Neutrophil (primary cell): ENCODE data around the gene DGKG.

Experiments used
- H3K27ac ChIP-seq: fragments of 200-600 bp; sonication (generic); 2 replicates; pipeline ENCODE4 v1.5.1; 2016; ENCODE audit warnings: mild to moderate bottlenecking, moderate library complexity
- H3K27me3 ChIP-seq: fragments of 200-600 bp; sonication (generic); 2 replicates; pipeline ENCODE4 v1.6.0; 2016; ENCODE audit warnings: mild to moderate bottlenecking
- H3K36me3 ChIP-seq: fragments of 200-600 bp; sonication (generic); 2 replicates; pipeline ENCODE4 v1.5.1; 2017
- H3K4me1 ChIP-seq, 2 experiments: fragments of 200-600 bp in 1 of 2; sonication (generic) in 1 of 2; 1 replicate in 1 of 2; 2 replicates in 1 of 2; pipeline versions ENCODE4 v1.5.1 to v1.6.1; 2013 to 2016; ENCODE audit warnings: low read depth in 1 of 2, low read length in 1 of 2, mild to moderate bottlenecking in 1 of 2, moderate library complexity in 1 of 2; ENCODE audit not compliant: control insufficient read depth in 1 of 2, insufficient read depth in 1 of 2
- H3K4me3 ChIP-seq, 2 experiments: fragments of 200-600 bp in 1 of 2; sonication (generic) in 1 of 2; 1 replicate in 1 of 2; 2 replicates in 1 of 2; pipeline ENCODE4 v1.5.1; 2013 to 2016; ENCODE audit warnings: low read depth in 1 of 2, low read length in 1 of 2, mild to moderate bottlenecking in 1 of 2, moderate library complexity in 1 of 2
- H3K9me3 ChIP-seq: fragments of 200-600 bp; sonication (generic); 2 replicates; pipeline ENCODE4 v1.5.1; 2016
- CTCF ChIP-seq: fragments of 200-600 bp; sonication (generic); IDR thresholded peaks from 2 replicates; pipeline ENCODE4 v1.5.1; 2016; ENCODE audit warnings: antibody characterized with exemption

The DGKG gene

GRCh38 chr3:186322761-186323160 is 39.3 kb downstream of the DGKG start:
- peaks cover 34% of the 10 kb centered on the region for H3K36me3 ChIP-seq
- H3K4me3 ChIP-seq: no peak overlapping the region

GRCh38 chr3:186321746-186322145 is 40.3 kb downstream of the DGKG start:
- Histone ChIP-seq H3K9me3 (no peaks in the 10 kb centered on the region), H3K4me1 (no peaks in the 10 kb centered on the region), H3K4me3 (no peak overlapping the region), H3K36me3 (peaks cover 44% of the 10 kb centered on the region), H3K27me3 (no peaks in the 10 kb centered on the region), H3K27ac (no peak overlapping the region)
- no peak for TF ChIP-seq CTCF

More at GRCh38 chr3:186322761-186323160, 39.3 kb downstream of the DGKG start:
- Histone ChIP-seq H3K27ac (no peak overlapping the region), H3K4me1 (no peaks in the 10 kb centered on the region), H3K9me3 (no peaks in the 10 kb centered on the region), H3K27me3 (no peaks in the 10 kb centered on the region)
- TF ChIP-seq CTCF: no peak

- no peak overlapping the region for H3K27ac ChIP-seq
- TF ChIP-seq CTCF: no peak
Observed at GRCh38 chr3:186320862-186321568, 41.0 kb downstream of the DGKG start.

GRCh38 chr3:186319945-186320344 is 42.1 kb downstream of the DGKG start:
- Histone ChIP-seq H3K36me3 (peaks cover 55% of the 10 kb centered on the region), H3K4me1 (no peaks in the 10 kb centered on the region), H3K4me3 (no peak overlapping the region), H3K9me3 (no peaks in the 10 kb centered on the region), H3K27ac (no peak overlapping the region), H3K27me3 (no peaks in the 10 kb centered on the region)
- no peak for TF ChIP-seq CTCF

More at GRCh38 chr3:186320862-186321568, 41.0 kb downstream of the DGKG start:
- H3K4me1 ChIP-seq: no peaks in the 10 kb centered on the region
- H3K4me3 ChIP-seq: no peak overlapping the region
- H3K36me3 ChIP-seq: peaks cover 48% of the 10 kb centered on the region
- no peaks in the 10 kb centered on the region for H3K9me3 ChIP-seq
- no peaks in the 10 kb centered on the region for H3K27me3 ChIP-seq

- Histone ChIP-seq H3K4me1 (no peaks in the 10 kb centered on the region), H3K27ac (no peak overlapping the region), H3K36me3 (peaks cover 59% of the 10 kb centered on the region), H3K4me3 (no peak overlapping the region), H3K27me3 (no peaks in the 10 kb centered on the region), H3K9me3 (no peaks in the 10 kb centered on the region)
- no peak for TF ChIP-seq CTCF
Observed at GRCh38 chr3:186318135-186318534, 43.9 kb downstream of the DGKG start.
